ENCODE measurements around the gene KATNAL1. TPM values are rescaled to one million over a fixed set of nuclear protein-coding genes. Genes with fewer than 3 reads are reported as not detected.

Gene KATNAL1
- total and polyA plus RNA-seq, 10 of the 15 experiments (the other 5 are each of a cell fraction or from before 2014, with no cell fraction given) = 6.5 to 18.7 (median 11.7) TPM

DNA sequence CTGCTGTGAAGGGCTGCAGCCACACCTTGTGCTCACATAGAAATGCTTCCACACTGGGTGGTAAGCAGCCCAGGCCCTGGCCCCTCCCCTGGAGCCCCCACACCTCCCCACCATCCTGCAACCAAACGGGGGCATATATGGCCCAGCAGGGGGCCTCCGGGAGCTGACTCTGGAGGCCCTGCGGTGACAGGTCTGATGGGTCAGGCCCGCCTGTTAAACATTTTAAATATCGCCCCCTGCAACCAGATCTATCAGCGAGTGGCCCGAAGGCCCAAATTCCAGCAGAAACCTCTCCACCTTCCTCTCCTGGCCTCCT is 48.0 kb upstream of the KATNAL1 start:
- WGBS (ENCODE audit: insufficient coverage, insufficient replicate concordance, low lambda C conversion rate, missing lambda C conversion rate) = 83% methylated on average over 7 of the region's 7 CpGs
- POLR2A ChIA-PET = no interaction called here
- no peaks in the 10 kb centered on the region for H3K27me3 ChIP-seq (replicated peaks in 1 of 2; ENCODE audit: control insufficient read depth in 2 of 2, insufficient read depth in 2 of 2, low read length in 1 of 2)
- no peak overlapping the region for H3K4me2 ChIP-seq (ENCODE audit: control insufficient read depth, insufficient read depth)
- ATAC-seq = peak; percentile 91
- H3K4me3 ChIP-seq = no peak overlapping the region
- peaks cover 7% of the 10 kb centered on the region; the same call in 1 of the 3 replicates for H3K9me3 ChIP-seq (replicated peaks; ENCODE audit: control insufficient read depth, insufficient read depth, low read length)
- in situ Hi-C loops (cut with MboI) = no loop called here
- SMC1A ChIA-PET (ENCODE audit: uncharacterized antibody, unreplicated experiment) = interaction anchor here (0.7 to 1.3 kb wide), 4 partner anchors 12 to 223 kb away, joined by 3 to 4 read pairs (median 4); no protein-coding TSS in a partner anchor
- CTCF ChIA-PET = interaction anchor here (1.3 to 2.7 kb wide), 8 partner anchors 20 to 227 kb away, joined by 3 to 9 read pairs (median 6); no protein-coding TSS in a partner anchor
- H2AFZ ChIP-seq (ENCODE audit: control insufficient read depth, low read depth, low read length) = no peak overlapping the region
- no peak for TF ChIP-seq KLF5 (IDR thresholded peaks at IDR 0.05; ENCODE audit: partially characterized antibody)
- TF ChIP-seq RUNX3 (IDR thresholded peaks at IDR 0.05; ENCODE audit: low read length) = 0 out of 2 replicates have a peak, but pooled peaks have one; percentile 30
- TF ChIP-seq SMC3 (IDR thresholded peaks at IDR 0.05; ENCODE audit: borderline replicate concordance, low read length) = peak; percentile 60; the same call in 1 of the 2 replicates
- no peak for TF ChIP-seq NFYB (IDR thresholded peaks at IDR 0.05; ENCODE audit: insufficient read depth, low read depth, low read length)
- no peak for TF ChIP-seq WRNIP1 (IDR thresholded peaks at IDR 0.05; ENCODE audit: borderline replicate concordance, low read depth, low read length)
- no peak for TF ChIP-seq PAX8 (IDR thresholded peaks at IDR 0.05)
- 0 out of 2 replicates have a peak, but pooled peaks have one; percentile 20 for TF ChIP-seq YY1 (IDR thresholded peaks at IDR 0.05; ENCODE audit: low read depth, low read length)
- TF ChIP-seq RAD21 (IDR thresholded peaks at IDR 0.05; ENCODE audit: insufficient read depth, low read depth, low read length) = peak; percentile 75
- no peak for TF ChIP-seq POLR2A (IDR thresholded peaks at IDR 0.05; ENCODE audit: low read depth, low read length)
- TF ChIP-seq, protein P1, sequence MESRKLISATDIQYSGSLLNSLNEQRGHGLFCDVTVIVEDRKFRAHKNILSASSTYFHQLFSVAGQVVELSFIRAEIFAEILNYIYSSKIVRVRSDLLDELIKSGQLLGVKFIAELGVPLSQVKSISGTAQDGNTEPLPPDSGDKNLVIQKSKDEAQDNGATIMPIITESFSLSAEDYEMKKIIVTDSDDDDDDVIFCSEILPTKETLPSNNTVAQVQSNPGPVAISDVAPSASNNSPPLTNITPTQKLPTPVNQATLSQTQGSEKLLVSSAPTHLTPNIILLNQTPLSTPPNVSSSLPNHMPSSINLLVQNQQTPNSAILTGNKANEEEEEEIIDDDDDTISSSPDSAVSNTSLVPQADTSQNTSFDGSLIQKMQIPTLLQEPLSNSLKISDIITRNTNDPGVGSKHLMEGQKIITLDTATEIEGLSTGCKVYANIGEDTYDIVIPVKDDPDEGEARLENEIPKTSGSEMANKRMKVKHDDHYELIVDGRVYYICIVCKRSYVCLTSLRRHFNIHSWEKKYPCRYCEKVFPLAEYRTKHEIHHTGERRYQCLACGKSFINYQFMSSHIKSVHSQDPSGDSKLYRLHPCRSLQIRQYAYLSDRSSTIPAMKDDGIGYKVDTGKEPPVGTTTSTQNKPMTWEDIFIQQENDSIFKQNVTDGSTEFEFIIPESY (IDR thresholded peaks at IDR 0.05) = no peak
- TF ChIP-seq ZNF217 (IDR thresholded peaks at IDR 0.05) = no peak
- TF ChIP-seq, protein P2, sequence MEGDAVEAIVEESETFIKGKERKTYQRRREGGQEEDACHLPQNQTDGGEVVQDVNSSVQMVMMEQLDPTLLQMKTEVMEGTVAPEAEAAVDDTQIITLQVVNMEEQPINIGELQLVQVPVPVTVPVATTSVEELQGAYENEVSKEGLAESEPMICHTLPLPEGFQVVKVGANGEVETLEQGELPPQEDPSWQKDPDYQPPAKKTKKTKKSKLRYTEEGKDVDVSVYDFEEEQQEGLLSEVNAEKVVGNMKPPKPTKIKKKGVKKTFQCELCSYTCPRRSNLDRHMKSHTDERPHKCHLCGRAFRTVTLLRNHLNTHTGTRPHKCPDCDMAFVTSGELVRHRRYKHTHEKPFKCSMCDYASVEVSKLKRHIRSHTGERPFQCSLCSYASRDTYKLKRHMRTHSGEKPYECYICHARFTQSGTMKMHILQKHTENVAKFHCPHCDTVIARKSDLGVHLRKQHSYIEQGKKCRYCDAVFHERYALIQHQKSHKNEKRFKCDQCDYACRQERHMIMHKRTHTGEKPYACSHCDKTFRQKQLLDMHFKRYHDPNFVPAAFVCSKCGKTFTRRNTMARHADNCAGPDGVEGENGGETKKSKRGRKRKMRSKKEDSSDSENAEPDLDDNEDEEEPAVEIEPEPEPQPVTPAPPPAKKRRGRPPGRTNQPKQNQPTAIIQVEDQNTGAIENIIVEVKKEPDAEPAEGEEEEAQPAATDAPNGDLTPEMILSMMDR (IDR thresholded peaks at IDR 0.05 in 2 of 3, conservative IDR thresholded peaks at IDR 0.05 in 1 of 3; ENCODE audit: control insufficient read depth in 2 of 3, extremely low read depth in 1 of 3, insufficient read depth in 1 of 3, low read depth in 3 of 3, low read length in 3 of 3) = peak; percentile 39 to 65 (median 48)
- no peak overlapping the region for H3K27ac ChIP-seq (ENCODE audit: control insufficient read depth, insufficient read depth)
- H3K36me3 ChIP-seq (ENCODE audit: control insufficient read depth in 2 of 2, insufficient read depth in 2 of 2, low read length in 1 of 2) = no peaks in the 10 kb centered on the region
- H3K4me1 ChIP-seq (ENCODE audit: control insufficient read depth, insufficient read depth, low read length) = no peaks in the 10 kb centered on the region
- no TSS peak for BruUV-seq (replicated peaks)
- RAD21 ChIA-PET (ENCODE audit: unreplicated experiment) = interaction anchor here (0.6 to 1.7 kb wide), 3 partner anchors 17 to 163 kb away, joined by 3 read pairs; no protein-coding TSS in a partner anchor
- FAIRE-seq = no peak
- intact Hi-C loops (cut with micrococcal nuclease; ENCODE audit: unreplicated experiment) = loop anchor here (5.0 kb wide), 1 partner anchor 107 kb away; no protein-coding TSS in a partner anchor
- H3K79me2 ChIP-seq (ENCODE audit: control insufficient read depth, insufficient read depth, low read length) = no peaks in the 10 kb centered on the region
- DNase-seq (ENCODE audit: low read depth, low spot score) = no peak
- H3K9ac ChIP-seq (ENCODE audit: control insufficient read depth, insufficient read depth, low read length) = no peak overlapping the region
- no peaks in the 10 kb centered on the region for H4K20me1 ChIP-seq (ENCODE audit: control insufficient read depth, insufficient read depth)
